Muscle of leg (tissue), 11 donors: ENCODE data around the gene MEIOC. TPM values are rescaled to one million over a fixed set of nuclear protein-coding genes. Genes with fewer than 3 reads are reported as not detected.
"Not testable (repeated sequence)": the region's sequence is repeated elsewhere in the genome, so short reads cannot be mapped to it uniquely, and the experiment has no call there.

ENCODE experiments used
- DNase-seq: peaks from one replicate; pipeline ENCODE4 v3.0.0; 2013
- H3K27ac ChIP-seq: one replicate; pipeline ENCODE4 v1.5.1; 2013; ENCODE audit warnings: mild to moderate bottlenecking, low read length, control low read depth
- H3K27me3 ChIP-seq: one replicate; pipeline ENCODE4 v1.6.1; 2013; ENCODE audit warnings: low read length; ENCODE audit not compliant: control insufficient read depth, insufficient read depth
- H3K36me3 ChIP-seq: one replicate; pipeline ENCODE4 v1.6.1; 2013; ENCODE audit warnings: low read length; ENCODE audit not compliant: control insufficient read depth, insufficient read depth
- H3K4me1 ChIP-seq: one replicate; pipeline ENCODE4 v1.6.1; 2013; ENCODE audit warnings: low read length; ENCODE audit not compliant: control insufficient read depth, insufficient read depth
- H3K4me3 ChIP-seq: one replicate; pipeline ENCODE4 v1.5.1; 2013; ENCODE audit warnings: low read length, control low read depth
- H3K9me3 ChIP-seq: replicated peaks from 2 replicates; pipeline ENCODE4 v1.6.1; 2013; ENCODE audit warnings: low read depth, low read length; ENCODE audit not compliant: control insufficient read depth
- WGBS: methylation state at CpG from one replicate; pipeline ENCODE4 v1.1.5; 2013; ENCODE audit warnings: missing lambda C conversion rate; ENCODE audit not compliant: insufficient coverage; 5-methylcytosine and 5-hydroxymethylcytosine counted together
- polyA plus RNA-seq, 8 donors: library from polyadenylated mRNA; unstranded; fragments of 120-200 nt; gene quantifications; one replicate each; pipeline versions ENCODE4 v1.2.1 to v1.2.3, GENCODE V29; 2013; ENCODE audit warnings: inconsistent platforms in 1 of 8, low replicate concordance in 1 of 8; ENCODE audit not compliant: insufficient read length in 8 of 8, insufficient read depth in 1 of 8
- total RNA-seq: library from RNA; stranded (reverse); fragments of 120-200 nt; gene quantifications from one replicate; pipeline ENCODE4 v1.2.4, GENCODE V29; 2013

The MEIOC gene
- total and polyA plus RNA-seq, 9 donors: 0.27 to 1.8 (median 1.4) TPM

GRCh38 chr17:44700288-44700687 is 44.0 kb downstream of the MEIOC start:
- H3K27me3 ChIP-seq, H3K4me3 ChIP-seq, H3K4me1 ChIP-seq, DNase-seq, H3K9me3 ChIP-seq, H3K36me3 ChIP-seq, H3K27ac ChIP-seq: not testable (repeated sequence)
- WGBS: 86% methylated on average over 1 of the region's 10 CpGs

GRCh38 chr17:44707755-44708400 is 51.6 kb downstream of the MEIOC start:
- WGBS: 19% methylated on average over 3 of the region's 4 CpGs
- Histone ChIP-seq H3K27me3 (peaks cover 3% of the 10 kb centered on the region), H3K9me3 (no peaks in the 10 kb centered on the region), H3K4me3 (peak overlapping the region; percentile 99), H3K36me3 (no peaks in the 10 kb centered on the region), H3K27ac (peak overlapping the region; percentile 92), H3K4me1 (peaks cover 6% of the 10 kb centered on the region)
- DNase-seq: no peak

GRCh38 chr17:44708401-44709263 is 52.4 kb downstream of the MEIOC start, which contains the start of gene DBF4B:
TSS of gene DBF4B (plus strand) at chr17:44708665. CDS start at chr17:44708821, 156 bp downstream.
- Histone ChIP-seq H3K4me3 (peak within 1 kb of the TSS; percentile 99), H3K9me3 (no peaks in the 10 kb centered on the region), H3K27me3 (no peaks in the 10 kb centered on the region), H3K4me1 (peaks cover 6% of the 10 kb centered on the region), H3K36me3 (peaks cover under 1% of the 10 kb centered on the region), H3K27ac (peak within 1 kb of the TSS; percentile 92)
- WGBS: under 1% methylated on average over 52 of the region's 52 CpGs
- peak; percentile 98 for DNase-seq

GRCh38 chr17:44719444-44719843 is 63.2 kb downstream of the MEIOC start:
- Histone ChIP-seq H3K4me1 (no peaks in the 10 kb centered on the region), H3K9me3 (peaks cover 3% of the 10 kb centered on the region), H3K4me3 (no peak overlapping the region), H3K36me3 (peaks cover 26% of the 10 kb centered on the region), H3K27ac (no peak overlapping the region), H3K27me3 (no peaks in the 10 kb centered on the region)
- WGBS: no CpG with 5 or more reads among the region's 1 CpG
- DNase-seq: no peak

- no peak for DNase-seq
- Histone ChIP-seq H3K36me3 (peaks cover 21% of the 10 kb centered on the region), H3K4me1 (no peaks in the 10 kb centered on the region), H3K27ac (no peak overlapping the region), H3K27me3 (no peaks in the 10 kb centered on the region), H3K4me3 (no peak overlapping the region), H3K9me3 (peaks cover 3% of the 10 kb centered on the region)
- WGBS: 80% methylated on average over 2 of the region's 5 CpGs
Measured at GRCh38 chr17:44722254-44722653, 66.0 kb downstream of the MEIOC start.

Other genes with a start within 250 kb of the MEIOC start
- gene GPATCH8, start 153.1 kb upstream of the MEIOC start, total RNA-seq: 24.0 TPM
- 10 to 100 TPM; 24.2 to 35.8 (median 26.8) TPM for gene GPATCH8, start 153.1 kb upstream of the MEIOC start, polyA plus RNA-seq
- 6.8 TPM for gene FZD2, start 99.0 kb upstream of the MEIOC start, total RNA-seq
- 10 to 100 TPM; 18.0 to 30.4 (median 26.1) TPM for gene FZD2, start 99.0 kb upstream of the MEIOC start, polyA plus RNA-seq
- 35.3 TPM for gene CCDC43, start 33.3 kb downstream of the MEIOC start, total RNA-seq
- gene CCDC43, start 33.3 kb downstream of the MEIOC start, polyA plus RNA-seq: 10 to 100 TPM; 25.6 to 36.3 (median 30.8) TPM
- 4.1 TPM for gene DBF4B, start 52.2 kb downstream of the MEIOC start, total RNA-seq
- gene DBF4B, start 52.2 kb downstream of the MEIOC start, polyA plus RNA-seq: 10 to 100 TPM in 2 of 8 donors, 1 to 10 TPM in 6; 6.0 to 11.3 (median 7.8) TPM
- gene ADAM11, start 102.5 kb downstream of the MEIOC start, total RNA-seq: 1.3 TPM
- gene ADAM11, start 102.5 kb downstream of the MEIOC start, polyA plus RNA-seq: 1 to 10 TPM; 1.8 to 4.3 (median 2.3) TPM
- 22.1 TPM for gene GJC1, start 173.8 kb downstream of the MEIOC start, total RNA-seq
- 10 to 100 TPM; 19.3 to 35.4 (median 24.3) TPM for gene GJC1, start 173.8 kb downstream of the MEIOC start, polyA plus RNA-seq
- 6.6 TPM for gene HIGD1B, start 191.4 kb downstream of the MEIOC start, total RNA-seq
- 1 to 10 TPM; 3.4 to 5.8 (median 4.1) TPM for gene HIGD1B, start 191.4 kb downstream of the MEIOC start, polyA plus RNA-seq
- gene EFTUD2, start 243.0 kb downstream of the MEIOC start, total RNA-seq: 53.4 TPM
- 10 to 100 TPM; 59.2 to 76.4 (median 68.8) TPM for gene EFTUD2, start 243.0 kb downstream of the MEIOC start, polyA plus RNA-seq